Progenitor cell of endocrine pancreas (in vitro differentiated cells): ENCODE measurements around the gene FAM25C. TPM values are rescaled to one million over a fixed set of nuclear protein-coding genes. Genes with fewer than 3 reads are reported as not detected.
"Not testable (repeated sequence)": the region's sequence is repeated elsewhere in the genome, so short reads cannot be mapped to it uniquely, and the experiment has no call there.

Experiments
- DNase-seq: peaks from one replicate; pipeline ENCODE4 v3.0.0; 2021; ENCODE audit warnings: low spot score; ENCODE audit not compliant: unreplicated experiment
- H3K27ac Mint-ChIP-seq: 2 replicates; pipeline ENCODE4 v1.8.0; 2021; ENCODE audit warnings: mild to moderate bottlenecking, moderate library complexity, mixed read lengths
- H3K27me3 Mint-ChIP-seq: 2 replicates; pipeline ENCODE4 v1.8.0; 2021; ENCODE audit warnings: mixed read lengths
- H3K36me3 Mint-ChIP-seq: 2 replicates; pipeline ENCODE4 v1.8.0; 2022; ENCODE audit warnings: mixed read lengths; ENCODE audit not compliant: insufficient read depth
- H3K4me1 Mint-ChIP-seq: 2 replicates; pipeline ENCODE4 v1.8.0; 2021; ENCODE audit warnings: low read depth, mixed read lengths
- H3K4me3 Mint-ChIP-seq: 2 replicates; pipeline ENCODE4 v1.8.0; 2021; ENCODE audit warnings: low read depth, mild to moderate bottlenecking, moderate library complexity, mixed read lengths
- H3K9me3 Mint-ChIP-seq: 2 replicates; pipeline ENCODE4 v1.8.0; 2021; ENCODE audit warnings: low read depth, mixed read lengths
- total RNA-seq: library from RNA; stranded (reverse); gene quantifications from 2 replicates; pipeline ENCODE4 v1.2.1, GENCODE V29; 2021

FAM25C gene
- total RNA-seq, 1 donor from 2014 or later = not detected

DNA sequence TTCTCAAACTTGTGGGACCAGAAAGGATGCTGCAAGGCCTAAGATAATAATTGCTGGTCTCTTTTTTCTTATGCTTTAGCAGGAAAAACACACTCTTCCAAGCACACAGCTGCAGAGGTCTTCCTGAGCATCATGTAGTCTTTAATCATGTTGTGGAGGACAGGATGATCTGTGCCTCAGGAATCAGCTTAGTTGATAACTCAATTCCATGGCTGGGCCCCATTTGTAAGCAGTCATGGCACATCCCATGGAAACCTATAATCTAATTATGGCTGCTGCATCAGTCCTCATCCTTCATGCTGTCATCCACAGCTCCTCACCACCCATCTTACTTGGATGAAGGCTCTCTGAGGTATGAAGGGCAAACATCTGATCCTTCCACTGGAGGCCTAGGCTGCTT lies 26.5 kb downstream of the FAM25C start:
- H3K27me3 Mint-ChIP-seq, H3K27ac Mint-ChIP-seq: not testable (repeated sequence)

GRCh38 chr10:47972077-47972476 lies 27.5 kb downstream of the FAM25C start:
- not testable (repeated sequence) for H3K27me3 Mint-ChIP-seq, H3K9me3 Mint-ChIP-seq, H3K27ac Mint-ChIP-seq, H3K36me3 Mint-ChIP-seq, H3K4me3 Mint-ChIP-seq, DNase-seq, H3K4me1 Mint-ChIP-seq

More for the DNA sequence above, 26.5 kb downstream of the FAM25C start:
- not testable (repeated sequence) for H3K9me3 Mint-ChIP-seq, H3K4me3 Mint-ChIP-seq, H3K4me1 Mint-ChIP-seq, H3K36me3 Mint-ChIP-seq, DNase-seq

DNA sequence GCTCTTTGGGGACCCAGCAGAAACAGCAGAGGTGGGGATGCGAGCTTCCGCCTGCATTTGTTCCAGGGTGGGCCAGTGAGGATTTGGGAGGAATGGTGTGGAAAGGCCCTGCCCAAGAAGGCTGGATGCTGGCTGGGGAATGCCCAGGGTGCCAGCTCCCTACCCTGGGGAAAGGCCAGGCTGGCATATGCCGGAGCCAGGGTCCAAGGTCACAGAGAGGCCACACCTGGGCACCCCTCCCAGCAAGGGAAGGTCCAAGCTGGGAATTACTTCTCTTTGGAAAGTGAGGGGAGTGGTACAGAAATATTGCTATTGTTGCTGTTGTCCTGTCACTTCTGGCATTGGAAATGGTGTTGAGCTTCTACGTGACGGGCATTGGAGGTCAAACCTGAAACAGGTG lies 28.0 kb downstream of the FAM25C start:
- not testable (repeated sequence) for H3K36me3 Mint-ChIP-seq, DNase-seq, H3K4me1 Mint-ChIP-seq, H3K27ac Mint-ChIP-seq, H3K27me3 Mint-ChIP-seq, H3K9me3 Mint-ChIP-seq, H3K4me3 Mint-ChIP-seq

DNA sequence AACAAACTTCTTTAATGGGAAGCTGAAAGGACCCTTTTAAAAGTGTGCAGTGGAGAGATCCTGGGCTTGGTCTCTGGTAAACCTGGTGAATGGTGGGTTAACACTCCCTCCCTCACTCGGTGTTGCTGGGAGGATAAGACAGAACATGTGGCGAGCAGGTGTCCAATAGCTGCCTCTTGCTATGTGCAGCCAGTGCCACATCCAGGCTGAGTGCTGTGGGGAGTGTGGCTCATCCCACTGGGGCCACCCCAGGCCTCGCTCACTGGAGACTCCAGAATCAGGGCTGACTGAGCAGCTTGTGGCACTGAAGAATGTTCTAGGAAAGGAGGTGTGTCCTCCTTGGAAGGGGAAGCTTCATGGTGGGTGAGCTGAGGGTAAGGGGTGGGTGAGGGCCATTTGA lies 29.5 kb downstream of the FAM25C start:
- not testable (repeated sequence) for H3K4me1 Mint-ChIP-seq, H3K4me3 Mint-ChIP-seq, H3K27ac Mint-ChIP-seq, H3K27me3 Mint-ChIP-seq, DNase-seq, H3K9me3 Mint-ChIP-seq, H3K36me3 Mint-ChIP-seq

DNA sequence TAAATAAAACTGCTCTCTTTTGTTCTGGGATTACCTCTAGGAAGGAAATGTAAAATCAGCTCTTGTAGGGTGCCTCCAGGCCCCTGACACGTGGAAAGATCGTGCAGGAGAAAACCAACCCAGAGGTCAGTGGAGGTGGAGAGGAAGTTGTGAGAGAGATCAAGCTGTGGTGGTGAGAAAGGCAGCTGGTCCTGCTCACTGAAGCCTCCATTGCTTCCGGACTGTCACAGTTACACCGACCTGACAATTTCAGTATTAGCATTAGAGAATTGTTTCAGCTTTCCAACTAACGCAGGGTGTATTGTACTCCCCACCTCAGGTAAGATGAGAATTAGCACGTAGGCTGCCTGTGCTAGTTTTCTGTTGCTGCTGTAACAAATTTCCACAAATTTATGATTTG lies 30.6 kb downstream of the FAM25C start:
- H3K4me3 Mint-ChIP-seq, DNase-seq, H3K27me3 Mint-ChIP-seq, H3K36me3 Mint-ChIP-seq, H3K9me3 Mint-ChIP-seq, H3K27ac Mint-ChIP-seq, H3K4me1 Mint-ChIP-seq: not testable (repeated sequence)

DNA sequence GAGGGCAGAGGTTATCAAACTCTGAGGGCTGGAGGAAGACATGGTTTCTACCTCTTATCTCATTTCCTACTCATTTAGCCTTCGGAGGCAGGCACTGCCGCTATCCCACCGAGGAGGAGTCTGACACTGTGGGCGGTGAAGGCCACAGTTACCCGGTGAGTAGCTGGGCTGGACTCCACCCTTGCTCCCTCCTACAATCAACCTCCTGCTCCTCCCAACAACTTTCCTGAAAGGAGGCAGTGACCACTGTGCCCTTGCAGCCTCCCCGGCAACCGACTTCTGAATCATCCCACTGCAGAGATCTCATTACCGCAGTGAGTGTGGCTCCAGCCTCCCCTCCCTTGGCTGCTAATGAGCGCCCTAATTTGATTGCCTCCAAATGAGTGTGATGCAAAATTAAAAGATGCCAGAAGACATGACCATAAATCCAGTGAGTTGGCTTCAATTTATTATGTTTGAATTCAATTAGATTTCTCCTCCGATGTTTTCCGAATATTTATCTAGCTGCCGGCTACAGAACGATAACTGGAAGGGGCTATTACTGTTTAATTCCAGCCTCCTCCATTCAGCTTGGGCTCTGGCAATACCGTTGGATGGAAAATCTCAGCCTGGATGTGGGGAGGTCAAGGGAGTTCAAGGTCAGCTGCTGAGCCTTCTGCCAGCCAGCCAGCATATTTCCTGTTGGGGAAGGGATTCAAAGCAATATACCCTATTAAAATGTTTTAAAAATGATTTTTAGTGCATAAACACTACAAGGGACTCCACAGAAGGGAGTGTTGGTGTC lies 35.1 kb downstream of the FAM25C start:
- not testable (repeated sequence) for DNase-seq, H3K4me3 Mint-ChIP-seq, H3K27ac Mint-ChIP-seq, H3K36me3 Mint-ChIP-seq, H3K27me3 Mint-ChIP-seq, H3K4me1 Mint-ChIP-seq, H3K9me3 Mint-ChIP-seq

GRCh38 chr10:47962785-47963184 lies 36.8 kb downstream of the FAM25C start:
- H3K9me3 Mint-ChIP-seq, H3K4me3 Mint-ChIP-seq, DNase-seq, H3K36me3 Mint-ChIP-seq, H3K27ac Mint-ChIP-seq, H3K27me3 Mint-ChIP-seq, H3K4me1 Mint-ChIP-seq: not testable (repeated sequence)

GRCh38 chr10:47960699-47961098 lies 38.9 kb downstream of the FAM25C start:
- DNase-seq, H3K36me3 Mint-ChIP-seq, H3K4me1 Mint-ChIP-seq, H3K27ac Mint-ChIP-seq, H3K27me3 Mint-ChIP-seq, H3K4me3 Mint-ChIP-seq, H3K9me3 Mint-ChIP-seq: not testable (repeated sequence)

DNA sequence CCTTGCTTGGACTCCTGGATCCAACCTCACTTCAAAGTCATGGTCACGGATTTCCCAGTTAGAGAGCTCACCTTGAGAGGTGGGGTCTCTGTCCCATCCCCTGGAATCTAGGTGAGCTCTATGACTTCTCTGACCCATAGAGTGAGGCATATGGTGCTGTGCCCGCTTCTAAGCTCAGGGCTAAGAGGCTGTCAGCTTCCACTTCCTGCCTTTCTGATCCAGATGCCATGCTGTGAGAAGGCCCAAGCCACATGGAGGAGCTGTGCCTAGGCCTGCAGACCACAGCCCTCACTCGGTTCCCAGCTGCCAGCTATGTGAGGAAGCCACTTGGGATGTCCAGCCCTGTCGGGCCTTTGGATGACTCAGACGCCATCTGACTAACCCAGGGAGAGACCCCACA lies 39.9 kb downstream of the FAM25C start:
- DNase-seq, H3K27ac Mint-ChIP-seq, H3K4me1 Mint-ChIP-seq, H3K27me3 Mint-ChIP-seq, H3K4me3 Mint-ChIP-seq, H3K36me3 Mint-ChIP-seq, H3K9me3 Mint-ChIP-seq: not testable (repeated sequence)

DNA sequence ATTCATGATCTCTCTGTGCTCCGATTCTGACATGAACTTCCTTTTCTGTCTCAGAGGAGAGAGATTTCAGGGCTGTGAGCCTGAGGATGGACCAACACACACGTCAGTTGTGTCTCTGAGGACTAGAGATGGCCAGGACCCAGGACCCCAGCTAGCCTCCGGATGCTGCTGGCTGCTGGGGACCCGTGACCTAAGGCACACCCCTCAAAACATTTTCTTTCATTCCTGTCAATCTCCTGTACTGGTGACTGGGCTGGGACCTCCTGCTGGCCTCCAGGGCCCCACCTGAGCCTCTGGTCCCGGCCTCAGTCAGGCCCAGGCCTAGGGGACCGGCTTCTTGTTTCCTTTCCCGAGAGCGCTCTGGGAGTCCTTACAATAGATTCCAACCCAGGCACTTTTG lies 42.4 kb downstream of the FAM25C start:
- H3K27me3 Mint-ChIP-seq, DNase-seq, H3K4me1 Mint-ChIP-seq, H3K27ac Mint-ChIP-seq, H3K36me3 Mint-ChIP-seq, H3K9me3 Mint-ChIP-seq, H3K4me3 Mint-ChIP-seq: not testable (repeated sequence)

DNA sequence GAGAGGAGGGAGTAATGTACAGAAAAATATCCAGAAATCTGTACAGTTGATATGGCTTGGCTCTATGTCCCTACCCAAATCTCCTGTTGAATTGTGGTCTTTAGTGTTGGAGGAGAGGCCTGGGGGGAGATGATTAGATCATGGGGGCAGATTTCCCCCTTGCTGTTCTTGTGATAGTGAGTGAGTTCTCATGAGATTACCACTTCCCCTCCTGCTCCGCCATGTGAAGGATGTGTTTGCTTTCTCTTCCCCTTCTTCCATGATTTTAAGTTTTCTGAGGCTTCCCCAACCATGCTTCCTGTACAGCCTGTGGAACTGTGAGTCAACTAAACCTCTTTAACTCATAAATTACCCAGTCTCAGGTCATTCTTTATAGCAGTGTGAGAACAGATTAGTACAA lies 52.2 kb downstream of the FAM25C start:
- DNase-seq, H3K9me3 Mint-ChIP-seq, H3K4me3 Mint-ChIP-seq, H3K27me3 Mint-ChIP-seq, H3K27ac Mint-ChIP-seq, H3K36me3 Mint-ChIP-seq, H3K4me1 Mint-ChIP-seq: not testable (repeated sequence)
